ENCODE results near the gene TNK2.

DNA sequence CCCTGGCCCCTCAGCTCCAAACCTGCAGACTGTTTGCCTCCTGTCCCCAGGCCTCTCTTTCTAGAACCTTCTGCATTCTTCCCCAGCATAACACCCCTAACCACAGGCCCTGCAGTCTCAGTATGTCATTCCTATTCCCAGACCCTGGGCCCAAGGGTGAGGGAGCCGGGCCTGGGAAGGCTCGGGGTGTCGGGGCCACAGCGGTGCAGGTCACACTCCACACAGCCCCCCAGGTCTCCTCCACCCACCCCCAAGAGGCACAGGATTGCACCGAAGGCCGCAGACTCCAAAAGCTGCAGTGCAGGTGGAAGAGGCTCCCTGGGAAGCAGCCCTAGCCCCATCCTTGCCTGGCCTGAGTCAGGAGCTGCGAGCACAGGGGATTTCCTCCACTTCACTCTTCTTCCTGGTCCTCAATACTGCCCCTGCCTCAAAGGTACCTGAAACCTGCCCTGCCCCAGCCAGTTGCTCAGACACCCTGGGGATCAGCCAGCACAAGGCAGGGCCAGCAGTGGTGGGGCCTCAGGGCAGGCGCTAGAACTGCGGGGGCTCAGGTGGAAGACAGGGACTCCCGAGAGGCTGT, 31.1 kb downstream of the TNK2 start:
- TF ChIP-seq CTCF (IDR thresholded peaks at IDR 0.05), result no peak
- no peak for TF ChIP-seq RFX5 (IDR thresholded peaks at IDR 0.05)
- no peak for TF ChIP-seq ELK1 (IDR thresholded peaks at IDR 0.05; ENCODE audit: low read depth, low read length)
